Fibroblast of skin of abdomen (primary cell): ENCODE data around the gene RHOC.

Source experiments
- DNase-seq: peaks from one replicate; pipeline ENCODE4 v3.0.0-alpha.2; 2013

The RHOC gene

DNA sequence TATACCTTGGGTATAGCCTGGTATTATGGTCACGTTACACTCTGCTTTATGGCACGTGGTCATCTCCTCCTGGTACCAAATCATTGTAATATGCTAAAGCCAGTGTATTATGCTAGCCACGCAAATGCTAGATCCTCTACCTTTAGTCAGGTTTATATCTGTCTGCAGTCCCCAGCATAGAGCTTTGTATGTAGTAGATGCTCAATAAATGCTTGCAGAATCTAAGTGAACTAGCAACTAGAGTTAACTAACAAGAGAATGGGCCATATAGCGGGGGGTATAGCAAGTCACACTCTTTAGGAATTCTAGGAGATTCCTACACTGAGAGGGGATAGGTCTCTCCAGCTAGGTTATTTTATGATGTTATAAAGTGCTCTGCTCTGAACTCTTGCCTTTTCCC, 29.4 kb downstream of the RHOC start:
- no peak for DNase-seq

DNA sequence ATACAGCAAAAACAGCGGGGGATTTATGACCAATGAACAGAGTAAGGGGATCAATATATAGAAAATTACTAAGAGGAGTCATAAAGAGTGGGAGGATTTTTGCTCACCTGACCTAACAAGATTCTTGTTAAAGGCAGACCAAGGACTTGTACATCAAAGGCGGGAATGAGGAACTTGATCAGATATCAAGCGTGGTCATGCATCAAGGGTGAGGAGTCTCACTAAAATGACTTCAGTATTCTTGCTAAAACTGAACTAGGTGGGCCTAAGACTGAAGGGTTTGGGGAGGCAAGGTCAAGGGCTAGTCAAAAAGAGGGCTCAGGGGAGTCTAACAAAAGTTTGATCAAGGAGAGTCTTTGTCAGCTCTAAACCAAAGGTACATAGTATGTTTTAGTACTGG, 30.4 kb downstream of the RHOC start:
- no peak for DNase-seq

DNA sequence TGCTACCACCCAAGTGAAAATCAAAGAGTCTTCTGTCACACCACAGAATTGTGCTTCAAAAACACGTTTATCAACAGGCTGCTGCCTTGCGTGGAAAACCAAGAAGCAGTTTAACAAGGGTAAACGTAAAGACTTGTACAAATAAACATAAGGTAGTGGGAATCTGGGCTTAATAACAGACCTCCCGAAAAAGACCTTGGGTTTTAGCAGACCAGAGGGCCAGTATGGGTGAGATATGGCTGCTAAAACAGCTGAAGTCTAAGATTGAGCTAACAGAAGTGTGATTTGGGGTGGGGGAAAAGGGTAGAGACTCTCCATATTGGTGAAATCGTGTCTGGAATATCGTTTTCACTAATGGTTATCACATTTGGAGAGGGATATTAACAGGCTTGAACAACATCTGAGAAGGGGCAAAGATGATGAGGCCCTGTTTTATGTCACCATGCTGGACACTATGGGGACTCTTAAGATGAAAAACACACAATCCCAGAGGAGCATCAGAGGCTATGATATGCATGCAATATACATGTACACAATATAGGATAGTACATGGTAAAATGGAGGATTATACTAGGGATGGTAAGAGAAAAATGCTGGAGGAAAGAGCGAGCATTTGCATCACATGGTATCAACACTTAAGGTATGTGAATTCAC, 31.1 kb downstream of the RHOC start:
- no peak for DNase-seq

GRCh38 chr1:112674986-112675727, 31.8 kb downstream of the RHOC start:
- peak; percentile 48 for DNase-seq

DNA sequence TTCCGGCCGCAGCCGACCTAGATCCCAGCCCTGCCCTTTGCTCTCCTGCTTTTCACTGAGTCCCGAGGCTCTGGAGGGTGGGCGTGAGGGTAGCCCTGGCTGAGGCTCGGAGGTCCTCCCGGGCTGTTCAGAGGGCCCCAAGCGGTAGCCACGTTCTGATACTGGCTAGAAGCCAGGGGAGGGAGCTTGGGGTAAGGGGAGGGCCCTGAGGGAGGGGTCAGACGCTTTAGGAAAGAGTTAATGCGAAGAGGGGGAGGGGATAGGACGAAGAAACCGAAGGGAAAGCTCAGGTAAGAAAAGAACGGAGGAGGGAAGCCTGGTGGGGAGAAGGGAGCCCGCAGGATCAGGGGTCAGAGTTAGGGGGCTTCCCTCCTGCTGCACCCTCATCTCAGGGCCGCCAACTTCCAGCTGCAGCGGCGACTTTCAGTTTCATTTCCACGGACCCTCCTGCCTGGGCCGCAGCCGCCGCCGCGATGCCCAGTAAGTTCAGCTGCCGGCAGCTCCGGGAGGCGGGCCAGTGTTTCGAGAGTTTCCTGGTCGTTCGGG, 32.4 kb downstream of the RHOC start, which contains the start of gene MOV10:
Gene MOV10, plus strand, starts transcription at position 220 of the 546 bp plus-strand sequence. Its CDS starts 254 bp downstream, at position 474.
- peak; percentile 82 for DNase-seq

- DNase-seq, result peak; percentile 48
Measured at GRCh38 chr1:112673592-112674439, 33.1 kb downstream of the RHOC start.

- no peak for DNase-seq
Measured at GRCh38 chr1:112672842-112673241, 34.1 kb downstream of the RHOC start.

GRCh38 chr1:112672009-112672408, 34.9 kb downstream of the RHOC start:
- peak; percentile 14 for DNase-seq

DNA sequence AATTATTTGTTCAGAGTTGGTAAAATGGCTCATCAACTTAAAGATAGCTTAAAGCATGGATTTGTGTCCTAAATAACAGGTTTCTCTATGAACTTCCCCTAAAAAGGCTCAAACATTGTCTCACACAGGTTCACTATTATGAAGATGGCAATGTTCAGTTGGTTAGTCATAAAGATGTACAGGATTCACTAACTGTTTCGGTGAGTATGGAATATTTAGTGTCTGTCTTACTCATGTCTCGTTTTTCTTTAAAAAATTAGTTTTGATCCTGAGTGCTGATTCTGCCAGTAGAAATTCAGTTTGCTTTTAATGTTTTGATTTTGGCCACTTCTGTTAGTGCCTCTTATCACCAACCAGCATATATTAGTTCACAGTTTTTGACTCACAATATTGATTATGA, 40.0 kb downstream of the RHOC start:
- DNase-seq, result no peak

DNA sequence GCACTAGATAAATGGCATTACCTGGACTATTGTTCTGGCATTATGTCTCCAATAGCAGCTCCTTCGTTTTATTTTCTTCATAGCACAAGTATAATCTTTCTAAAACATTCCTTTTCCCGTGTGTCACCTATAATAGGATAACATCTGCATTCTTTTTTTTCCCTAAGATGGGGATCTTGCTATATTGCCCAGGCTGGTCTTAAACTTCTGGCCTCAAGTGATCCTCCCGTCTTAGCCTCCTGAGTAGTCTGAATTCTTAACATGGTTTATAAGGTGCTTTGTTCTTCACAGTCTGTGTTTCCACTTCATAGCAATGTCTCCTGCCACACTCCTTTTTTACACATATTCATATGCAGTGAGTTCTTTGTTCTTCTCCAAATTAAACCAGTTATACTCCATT, 41.1 kb downstream of the RHOC start:
- DNase-seq, result no peak

DNA sequence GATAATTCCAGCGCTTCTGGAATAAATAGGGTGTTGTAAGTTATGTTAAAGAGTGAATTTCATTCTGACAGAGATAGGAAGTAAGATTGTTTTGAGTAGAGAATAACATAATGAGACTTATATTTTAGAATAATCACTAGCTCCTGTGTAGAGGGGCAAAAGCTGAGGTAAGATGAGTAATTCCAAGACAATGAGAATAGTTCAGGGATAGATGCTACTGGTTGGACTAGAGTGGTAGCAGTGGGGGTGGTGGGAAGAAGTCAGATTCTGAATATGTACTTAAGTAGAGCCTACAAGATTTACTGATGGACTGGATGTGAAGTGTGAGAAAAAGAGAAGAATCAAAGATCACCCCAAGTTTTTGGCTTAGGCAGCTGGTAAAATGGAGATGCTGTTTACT, 55.7 kb downstream of the RHOC start:
- DNase-seq, result no peak
